WTC11 (cell line): ENCODE measurements around the gene NCLN.

Source experiments
- CREM ChIP-seq: sonication (generic); formaldehyde crosslinking; IDR thresholded peaks from 2 replicates; pipeline ENCODE4 v1.8.1; 2022; ENCODE audit warnings: mild to moderate bottlenecking, missing genetic modification reagents, moderate library complexity
- CTCF ChIP-seq: fragments of 200-600 bp; IDR thresholded peaks from 2 replicates; pipeline ENCODE4 v1.8.0; 2022; ENCODE audit warnings: antibody characterized with exemption
- ESRRA ChIP-seq: sonication (generic); formaldehyde crosslinking; IDR thresholded peaks from 2 replicates; pipeline ENCODE4 v1.8.1; 2022; ENCODE audit warnings: mild to moderate bottlenecking, missing genetic modification reagents, borderline replicate concordance
- FOXJ3 ChIP-seq: sonication (generic); formaldehyde crosslinking; IDR thresholded peaks from 2 replicates; pipeline ENCODE4 v1.9.0; 2021; ENCODE audit warnings: missing genetic modification reagents, mild to moderate bottlenecking, borderline replicate concordance
- MAX ChIP-seq: sonication (generic); formaldehyde crosslinking; IDR thresholded peaks from 2 replicates; pipeline ENCODE4 v1.8.0; 2022; ENCODE audit warnings: mild to moderate bottlenecking, missing genetic modification reagents
- NFYB ChIP-seq: sonication (generic); formaldehyde crosslinking; conservative IDR thresholded peaks from 2 replicates; pipeline ENCODE4 v1.8.0; 2022; ENCODE audit warnings: low read depth, missing genetic modification reagents
- TEAD1 ChIP-seq: sonication (generic); formaldehyde crosslinking; IDR thresholded peaks from 2 replicates; pipeline ENCODE4 v1.8.0; 2022; ENCODE audit warnings: mild to moderate bottlenecking, missing genetic modification reagents
- USF2 ChIP-seq: sonication (generic); formaldehyde crosslinking; IDR thresholded peaks from 2 replicates; pipeline ENCODE4 v1.8.1; 2023; ENCODE audit warnings: mild to moderate bottlenecking, missing genetic modification reagents, moderate library complexity

GRCh38 chr19:3162418-3163229 lies 23.1 kb upstream of the NCLN start:
- TF ChIP-seq USF2 (peak; percentile 80), CTCF (no peak), MAX (CRISPR knock-in tag) (no peak), FOXJ3 (CRISPR knock-in tag) (no peak), TEAD1 (CRISPR knock-in tag) (no peak), CREM (CRISPR knock-in tag) (no peak), ESRRA (CRISPR knock-in tag) (no peak), NFYB (CRISPR knock-in tag) (no peak)
